ENCODE measurements around the gene MLX.

GRCh38 chr17:42563543-42563942 lies 3.4 kb upstream of the MLX start:
- TF ChIP-seq CTCF (IDR thresholded peaks at IDR 0.05; ENCODE audit: low read depth, low read length, poor library complexity, severe bottlenecking) (no peak), EZH2phosphoT487 (IDR thresholded peaks at IDR 0.05; ENCODE audit: borderline replicate concordance, low read length) (no peak)

Measured in DOHH2 (cell line).